Stimulated activated naive CD8-positive, alpha-beta T cell treated with anti-CD3 and anti-CD28 coated beads, Interleukin-15, Interleukin-2, amounts not matched to agents 100 ng/mL and 50 ng/mL, for 24 hours (primary cell): Measurements from ENCODE around the gene FIGNL1.
"Not testable (repeated sequence)": the region's sequence is repeated elsewhere in the genome, so short reads cannot be mapped to it uniquely, and the experiment has no call there.

Experiments used
- H3K27ac Mint-ChIP-seq: one replicate; pipeline ENCODE4 v1.8.0; 2021; ENCODE audit warnings: mild to moderate bottlenecking, mixed read lengths
- H3K27me3 Mint-ChIP-seq: one replicate; pipeline ENCODE4 v1.8.0; 2021; ENCODE audit warnings: mixed read lengths
- H3K36me3 Mint-ChIP-seq: one replicate; pipeline ENCODE4 v1.8.0; 2021; ENCODE audit warnings: low read depth, mixed read lengths
- H3K4me1 Mint-ChIP-seq: one replicate; pipeline ENCODE4 v1.8.0; 2021; ENCODE audit warnings: low read depth, mixed read lengths
- H3K4me3 Mint-ChIP-seq: one replicate; pipeline ENCODE4 v1.8.0; 2021; ENCODE audit warnings: mild to moderate bottlenecking, mixed read lengths
- H3K9me3 Mint-ChIP-seq: one replicate; pipeline ENCODE4 v1.8.0; 2021; ENCODE audit warnings: mixed read lengths

The FIGNL1 gene

DNA sequence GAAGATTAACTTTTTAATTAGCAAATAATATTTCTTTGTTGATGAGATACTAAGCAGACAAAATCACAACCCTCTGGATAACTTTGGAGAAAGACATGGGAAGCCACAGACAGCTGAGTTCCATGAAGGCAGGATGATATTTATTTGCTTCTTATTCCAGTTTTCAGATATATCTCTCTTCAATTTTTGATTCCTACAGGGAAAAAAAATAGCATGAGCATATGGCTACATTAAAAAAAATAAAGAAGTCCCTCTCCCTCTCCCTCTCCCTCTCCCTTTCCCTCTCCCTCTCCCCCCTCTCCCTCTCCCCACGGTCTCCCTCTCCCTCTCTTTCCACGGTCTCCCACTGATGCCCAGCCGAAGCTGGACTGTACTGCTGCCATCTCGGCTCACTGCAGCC is 8.5 kb upstream of the FIGNL1 start:
- not testable (repeated sequence) for H3K4me1 Mint-ChIP-seq, H3K27ac Mint-ChIP-seq, H3K36me3 Mint-ChIP-seq, H3K4me3 Mint-ChIP-seq, H3K27me3 Mint-ChIP-seq, H3K9me3 Mint-ChIP-seq

DNA sequence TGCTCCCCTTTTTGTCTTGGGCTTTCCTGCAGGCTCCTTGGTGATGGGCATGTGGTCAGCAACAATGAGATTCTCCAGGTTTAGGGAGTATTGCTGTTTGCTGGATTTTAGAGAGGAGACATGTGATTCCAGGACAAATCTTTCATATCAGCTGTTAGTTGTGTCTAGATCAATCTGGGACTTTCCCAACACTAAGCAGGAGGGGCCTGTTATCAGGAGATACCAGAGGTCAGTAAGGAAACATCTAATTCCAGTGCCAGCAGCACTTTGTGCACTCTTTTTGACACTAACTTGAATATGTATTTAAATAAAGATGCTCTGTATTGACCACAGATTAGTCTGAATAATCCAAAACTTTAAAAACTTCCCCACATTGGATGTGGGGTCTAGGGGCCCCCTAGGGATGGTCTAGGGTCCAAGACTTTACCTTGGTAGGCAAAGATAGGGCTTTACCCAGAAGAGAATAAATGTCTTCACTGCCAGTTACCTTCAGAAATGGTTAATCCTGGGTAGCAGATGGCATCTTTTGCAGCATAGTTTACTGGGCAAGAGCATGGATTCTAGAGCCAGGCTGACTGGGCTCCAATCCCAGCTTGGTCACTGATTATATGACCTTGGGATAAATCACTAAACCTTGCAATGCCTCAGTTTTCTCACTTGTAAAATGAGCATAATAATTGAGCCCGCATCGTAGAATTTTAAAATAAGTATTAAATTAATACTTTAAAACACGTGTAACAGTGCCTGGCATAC is 6.4 kb upstream of the FIGNL1 start:
- Mint-ChIP-seq H3K36me3 (no peaks in the 10 kb centered on the region), H3K4me1 (no peaks in the 10 kb centered on the region), H3K27ac (no peak overlapping the region), H3K9me3 (no peaks in the 10 kb centered on the region), H3K27me3 (peaks cover 8% of the 10 kb centered on the region), H3K4me3 (no peak overlapping the region)

DNA sequence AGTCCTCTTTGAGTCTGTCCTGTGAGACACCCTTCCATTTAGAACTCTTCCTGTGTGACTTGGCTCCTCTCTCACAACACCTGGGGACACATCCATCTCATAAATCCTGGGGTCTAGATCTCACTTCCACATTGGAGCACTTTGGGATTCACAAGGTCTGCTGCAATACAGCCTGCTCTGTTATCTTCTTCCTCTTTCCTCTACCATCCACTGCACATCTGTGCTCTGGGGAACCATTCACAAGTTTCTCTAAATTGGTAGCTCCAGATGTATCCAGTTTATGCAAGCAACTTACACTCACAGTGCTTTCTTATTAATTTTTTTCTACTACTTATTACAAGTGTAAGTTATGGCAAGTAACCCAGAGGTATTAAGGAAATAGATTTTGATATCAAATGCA is 5.5 kb upstream of the FIGNL1 start:
- Mint-ChIP-seq H3K9me3 (no peaks in the 10 kb centered on the region), H3K27ac (no peak overlapping the region), H3K27me3 (peaks cover 8% of the 10 kb centered on the region), H3K4me1 (peaks cover 8% of the 10 kb centered on the region), H3K36me3 (no peaks in the 10 kb centered on the region), H3K4me3 (no peak overlapping the region)

DNA sequence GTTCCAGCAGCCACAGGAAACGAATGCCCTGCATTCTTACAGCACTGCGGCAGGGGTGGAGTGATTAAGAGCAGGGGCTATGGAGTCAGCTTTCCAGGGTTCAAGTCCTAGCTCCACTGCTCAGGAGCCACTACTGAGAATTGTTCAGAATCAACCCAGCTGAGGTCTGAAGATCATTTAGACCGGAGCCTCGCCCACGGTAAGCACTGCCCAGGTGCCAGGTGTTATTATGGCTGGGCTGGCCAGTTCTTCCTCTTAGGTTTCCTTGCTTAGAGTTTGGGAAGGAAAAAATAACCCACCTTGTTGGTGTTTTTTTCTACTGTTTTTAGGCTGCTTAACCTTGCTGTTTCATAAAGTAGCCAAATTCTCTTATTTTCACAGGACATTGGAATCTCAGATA is 4.8 kb upstream of the FIGNL1 start:
- Mint-ChIP-seq H3K9me3 (no peaks in the 10 kb centered on the region), H3K27ac (no peak overlapping the region), H3K27me3 (peaks cover 8% of the 10 kb centered on the region)

DNA sequence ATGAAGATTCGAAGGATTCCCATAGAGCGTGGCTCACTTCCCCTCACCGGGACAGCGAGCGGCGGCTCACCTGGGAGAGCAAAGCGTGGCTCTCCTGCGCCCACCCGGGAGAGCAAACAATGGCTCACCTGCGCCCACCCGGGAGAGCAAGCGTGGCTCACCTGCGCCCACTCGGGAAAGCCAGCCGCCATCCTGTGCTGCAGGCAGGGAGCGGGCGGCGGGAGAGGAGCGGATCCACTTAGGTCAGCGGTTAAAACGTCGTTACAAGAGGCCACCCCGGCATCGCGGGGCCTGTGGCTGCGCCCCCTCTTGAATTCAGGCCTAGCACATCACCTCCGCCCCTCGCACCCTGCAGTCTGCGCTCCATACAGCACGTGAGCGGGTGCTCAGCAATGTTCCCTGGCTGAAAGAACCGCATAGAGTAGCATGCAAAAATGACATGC is 461 bp upstream of the FIGNL1 start:
- Mint-ChIP-seq H3K36me3 (peaks cover 26% of the 10 kb centered on the region), H3K27ac (peak overlapping the region; percentile 91), H3K9me3 (no peaks in the 10 kb centered on the region), H3K4me1 (peaks cover 42% of the 10 kb centered on the region), H3K4me3 (peak overlapping the region; percentile 91), H3K27me3 (no peaks in the 10 kb centered on the region)

More for the DNA sequence above, 4.8 kb upstream of the FIGNL1 start:
- Mint-ChIP-seq H3K4me3 (no peak overlapping the region), H3K4me1 (peaks cover 8% of the 10 kb centered on the region), H3K36me3 (no peaks in the 10 kb centered on the region)

DNA sequence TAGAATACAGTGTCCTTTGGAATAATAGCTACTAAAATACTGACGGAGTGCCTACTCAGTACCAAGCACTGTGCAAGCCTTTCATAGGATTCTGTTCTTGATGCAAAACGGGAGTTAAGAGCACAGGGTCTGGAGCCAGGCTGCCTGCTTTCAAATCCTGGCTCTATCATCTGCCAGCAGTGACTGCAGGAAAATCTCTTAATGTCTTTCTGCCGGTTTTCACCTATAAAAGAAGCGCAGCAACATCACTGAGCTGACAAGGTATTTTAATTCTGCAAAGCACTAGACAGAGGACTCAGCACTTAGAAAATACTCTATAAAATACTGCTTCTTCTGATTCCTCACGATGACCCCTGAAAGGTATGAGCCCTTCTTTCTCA is 659 bp downstream of the FIGNL1 start:
- no peaks in the 10 kb centered on the region for H3K27me3 Mint-ChIP-seq
- peak overlapping the region; percentile 91 for H3K4me3 Mint-ChIP-seq
- no peaks in the 10 kb centered on the region for H3K9me3 Mint-ChIP-seq
- peak overlapping the region; percentile 91 for H3K27ac Mint-ChIP-seq
- H3K36me3 Mint-ChIP-seq, result peaks cover 38% of the 10 kb centered on the region
- H3K4me1 Mint-ChIP-seq, result peaks cover 52% of the 10 kb centered on the region

DNA sequence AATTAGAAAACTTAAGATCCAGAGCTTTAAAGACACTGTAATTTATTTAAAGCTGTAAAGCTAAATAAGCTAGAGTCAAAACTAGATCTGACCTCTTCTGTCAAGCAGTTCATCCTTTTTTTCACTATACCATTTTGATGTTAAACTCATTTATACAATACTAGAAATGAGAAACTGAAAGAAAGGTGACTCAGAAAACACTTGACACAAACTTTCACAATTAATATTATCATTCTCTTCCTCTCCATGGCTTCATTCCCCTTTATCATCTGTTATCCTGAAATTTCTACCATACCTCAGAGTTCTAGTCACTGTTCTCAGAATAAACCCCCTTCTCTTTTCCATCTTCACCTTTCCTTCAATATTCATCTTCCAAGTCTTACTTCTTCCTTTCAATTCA is 1.3 kb downstream of the FIGNL1 start:
- Mint-ChIP-seq H3K27ac (peak overlapping the region; percentile 91), H3K36me3 (peaks cover 44% of the 10 kb centered on the region), H3K4me1 (peaks cover 55% of the 10 kb centered on the region), H3K4me3 (peak overlapping the region; percentile 91), H3K9me3 (no peaks in the 10 kb centered on the region), H3K27me3 (no peaks in the 10 kb centered on the region)

DNA sequence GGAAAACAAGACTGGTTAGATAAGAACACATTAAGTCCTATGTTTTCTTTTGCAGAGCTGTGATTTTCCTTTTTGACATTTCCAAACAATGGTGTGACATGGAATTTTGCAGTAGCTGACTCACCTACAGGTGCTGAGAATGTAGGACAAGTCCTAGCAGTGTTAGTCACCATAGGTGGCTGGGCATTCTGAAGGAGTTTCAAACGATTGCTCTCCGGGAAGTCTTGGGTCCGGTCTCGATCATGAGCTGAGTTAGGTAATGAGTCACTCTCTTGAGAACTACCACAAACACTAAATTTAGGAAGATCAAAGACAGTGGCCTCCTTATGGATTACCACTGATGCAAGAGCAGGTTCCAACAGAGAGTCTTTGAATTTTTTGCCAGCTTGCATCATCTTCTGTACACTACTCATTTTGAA is 3.6 kb downstream of the FIGNL1 start:
- peak overlapping the region; percentile 10 for H3K4me3 Mint-ChIP-seq

DNA sequence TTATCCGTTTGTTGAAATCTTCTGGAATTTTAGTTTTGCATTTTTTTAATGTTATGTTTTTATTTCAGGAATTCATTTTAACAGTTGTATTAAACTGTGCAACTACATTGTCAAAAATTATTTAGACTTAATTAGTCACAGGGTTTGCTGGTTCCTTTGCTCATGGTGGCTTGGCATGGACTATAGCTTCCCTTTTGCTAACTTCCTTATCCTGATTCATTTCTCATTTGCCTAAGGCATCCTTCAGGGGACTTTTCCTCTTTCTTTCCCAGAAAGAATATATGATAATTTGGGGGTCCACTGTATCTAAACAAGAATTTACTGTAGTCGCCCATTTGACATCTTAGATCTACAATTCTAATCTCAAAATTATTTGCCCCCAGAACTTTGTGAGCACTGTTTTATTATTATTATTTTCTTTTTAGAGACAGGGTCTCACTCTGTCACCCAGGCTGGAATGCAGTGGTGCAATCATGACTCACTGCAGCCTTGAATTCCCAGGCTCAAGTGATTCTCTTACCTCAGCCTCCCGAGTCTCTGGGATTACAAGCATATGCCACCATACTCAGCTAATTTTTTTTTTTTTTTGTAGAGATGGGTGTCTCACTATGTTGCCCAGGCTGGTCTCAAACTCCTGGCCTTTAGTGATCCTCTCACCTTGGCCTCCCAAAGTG is 13.9 kb downstream of the FIGNL1 start:
- no peaks in the 10 kb centered on the region for H3K27me3 Mint-ChIP-seq
- peaks cover 37% of the 10 kb centered on the region for H3K36me3 Mint-ChIP-seq
- no peak overlapping the region for H3K4me3 Mint-ChIP-seq
- H3K9me3 Mint-ChIP-seq, result no peaks in the 10 kb centered on the region
- no peak overlapping the region for H3K27ac Mint-ChIP-seq
- no peaks in the 10 kb centered on the region for H3K4me1 Mint-ChIP-seq

More for the DNA sequence above, 3.6 kb downstream of the FIGNL1 start:
- peaks cover 55% of the 10 kb centered on the region for H3K4me1 Mint-ChIP-seq
- peaks cover 67% of the 10 kb centered on the region for H3K36me3 Mint-ChIP-seq
- H3K27ac Mint-ChIP-seq, result peak overlapping the region; percentile 32
- no peaks in the 10 kb centered on the region for H3K9me3 Mint-ChIP-seq
- H3K27me3 Mint-ChIP-seq, result no peaks in the 10 kb centered on the region

DNA sequence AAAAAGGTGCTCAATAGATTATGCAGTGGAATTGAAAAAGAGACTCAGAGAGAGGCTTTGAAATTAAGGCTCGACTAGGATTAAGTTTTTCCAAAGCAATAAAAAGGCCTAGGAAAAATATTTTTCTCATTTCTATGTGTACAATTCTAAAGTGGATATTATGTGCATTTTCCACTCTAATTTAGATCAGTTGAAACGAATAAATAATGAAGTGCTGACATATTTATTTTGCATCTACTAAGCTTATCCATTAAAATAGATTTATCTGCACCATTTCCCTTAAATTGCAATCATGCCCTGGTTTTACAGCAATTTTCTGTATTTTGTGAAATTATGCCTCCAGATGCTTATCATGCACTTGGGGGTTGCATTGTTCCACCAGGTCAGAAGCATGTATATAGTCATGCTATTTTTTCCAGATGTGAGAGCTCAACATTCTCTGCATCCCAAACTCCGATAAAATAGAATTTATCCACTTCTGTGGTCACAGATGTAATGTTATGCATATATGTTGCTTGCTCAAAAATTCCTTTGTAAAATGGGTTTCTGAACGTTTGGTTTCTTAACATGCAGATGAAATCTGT is 18.3 kb downstream of the FIGNL1 start:
- peaks cover 9% of the 10 kb centered on the region for H3K36me3 Mint-ChIP-seq
- H3K4me3 Mint-ChIP-seq, result no peak overlapping the region
- no peaks in the 10 kb centered on the region for H3K9me3 Mint-ChIP-seq
- H3K27me3 Mint-ChIP-seq, result no peaks in the 10 kb centered on the region
- no peak overlapping the region for H3K27ac Mint-ChIP-seq
- no peaks in the 10 kb centered on the region for H3K4me1 Mint-ChIP-seq

DNA sequence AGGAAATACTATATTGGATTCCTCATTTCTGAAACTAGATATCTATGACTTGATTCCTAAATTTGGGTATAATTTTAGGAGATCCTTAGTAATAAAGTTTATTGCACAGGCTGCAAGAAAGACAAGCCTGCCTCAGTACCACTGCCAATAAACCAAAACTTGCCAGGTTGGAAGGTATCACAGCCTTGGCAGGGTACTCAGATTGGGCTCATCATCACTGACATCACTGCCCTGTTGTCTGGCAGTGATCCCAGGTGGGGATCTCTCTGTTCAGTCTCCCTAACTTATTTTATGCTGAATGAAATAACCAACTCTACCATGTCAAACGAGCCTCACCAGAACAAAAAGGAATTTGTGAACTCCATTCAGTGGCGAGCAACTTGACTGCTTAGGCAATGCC is 18.8 kb downstream of the FIGNL1 start:
- Mint-ChIP-seq H3K27ac (no peak overlapping the region), H3K36me3 (peaks cover 7% of the 10 kb centered on the region), H3K27me3 (no peaks in the 10 kb centered on the region), H3K9me3 (no peaks in the 10 kb centered on the region), H3K4me1 (no peaks in the 10 kb centered on the region), H3K4me3 (no peak overlapping the region)

DNA sequence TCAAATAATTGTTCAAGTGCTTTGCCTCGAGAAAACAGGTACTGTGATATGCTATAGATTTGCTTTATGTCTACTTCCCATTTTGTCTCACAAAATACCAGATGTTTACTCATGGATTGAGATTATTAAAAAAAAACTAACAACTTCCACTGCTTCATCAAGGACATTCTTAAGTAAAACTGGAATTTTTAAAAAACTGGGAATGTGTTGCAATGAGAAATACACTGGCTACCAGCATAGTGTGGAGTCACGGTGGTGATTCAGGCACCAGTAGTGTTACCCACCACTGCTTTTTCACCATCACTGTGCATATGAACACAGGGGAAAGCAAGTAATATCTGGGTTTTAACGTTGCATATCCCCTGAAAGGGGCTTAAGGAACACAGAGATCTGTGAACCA is 21.2 kb downstream of the FIGNL1 start:
- Mint-ChIP-seq H3K4me3 (no peak overlapping the region), H3K4me1 (no peaks in the 10 kb centered on the region), H3K27me3 (no peaks in the 10 kb centered on the region), H3K9me3 (no peaks in the 10 kb centered on the region), H3K27ac (no peak overlapping the region), H3K36me3 (no peaks in the 10 kb centered on the region)

DNA sequence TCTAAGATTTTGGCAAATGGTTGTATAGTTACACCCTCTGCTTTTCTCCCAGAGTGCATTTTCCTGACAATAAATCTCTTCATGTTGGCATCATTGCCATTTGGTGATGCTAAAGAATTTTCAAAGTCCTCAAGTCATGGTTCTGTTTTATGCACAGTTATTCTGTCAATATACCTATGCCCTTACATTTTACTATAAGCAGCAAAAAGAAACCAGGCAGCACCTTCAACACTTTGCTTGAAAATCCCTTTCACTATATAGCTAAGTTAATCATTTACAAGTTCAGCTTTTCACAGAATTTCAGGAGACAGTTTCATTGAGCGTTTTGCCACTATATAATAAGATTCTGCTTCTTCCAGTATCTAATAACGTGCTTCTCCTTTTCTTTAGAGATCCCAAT is 22.6 kb downstream of the FIGNL1 start:
- Mint-ChIP-seq H3K4me3 (no peak overlapping the region), H3K9me3 (no peaks in the 10 kb centered on the region), H3K27ac (no peak overlapping the region), H3K36me3 (no peaks in the 10 kb centered on the region), H3K27me3 (no peaks in the 10 kb centered on the region), H3K4me1 (no peaks in the 10 kb centered on the region)

DNA sequence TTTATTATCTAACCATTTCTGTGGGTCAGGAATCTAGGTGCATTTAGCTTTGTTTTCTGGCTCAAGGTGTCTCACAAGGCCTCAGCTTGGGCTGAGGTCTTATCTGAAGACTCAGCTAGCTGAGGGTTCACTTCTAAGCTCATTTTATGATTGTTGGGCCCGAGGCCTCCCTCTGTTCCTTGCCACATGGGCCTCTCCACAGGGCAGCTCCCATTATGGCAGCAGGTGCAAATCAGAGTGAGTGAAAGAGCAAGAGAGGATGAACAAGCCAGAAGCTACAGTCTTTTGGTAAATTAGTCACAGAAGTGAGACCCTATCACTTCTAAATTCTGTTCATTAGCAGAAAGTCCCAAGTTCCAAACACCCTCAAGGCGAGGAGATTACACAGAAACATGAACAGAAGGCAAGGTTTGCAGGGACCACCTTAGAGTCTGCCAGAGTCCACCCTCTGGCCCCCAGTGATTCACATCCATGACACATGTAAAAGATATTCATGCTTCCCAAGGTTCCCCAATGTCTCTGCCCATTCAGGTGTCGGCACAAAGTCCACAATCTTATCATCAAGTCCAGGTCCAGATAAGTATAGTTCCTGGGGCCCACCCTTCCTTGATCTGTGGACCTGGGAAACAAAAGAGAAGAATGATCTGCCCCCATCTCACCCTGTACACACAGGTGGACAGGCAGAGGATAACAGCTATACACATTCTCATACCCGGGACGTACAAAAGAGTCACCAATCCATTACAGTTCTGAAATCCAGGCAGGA is 23.7 kb downstream of the FIGNL1 start:
- H3K4me1 Mint-ChIP-seq, result no peaks in the 10 kb centered on the region
- H3K4me3 Mint-ChIP-seq, result no peak overlapping the region
- no peaks in the 10 kb centered on the region for H3K36me3 Mint-ChIP-seq
- H3K27me3 Mint-ChIP-seq, result no peaks in the 10 kb centered on the region
- no peaks in the 10 kb centered on the region for H3K9me3 Mint-ChIP-seq
- H3K27ac Mint-ChIP-seq, result no peak overlapping the region

DNA sequence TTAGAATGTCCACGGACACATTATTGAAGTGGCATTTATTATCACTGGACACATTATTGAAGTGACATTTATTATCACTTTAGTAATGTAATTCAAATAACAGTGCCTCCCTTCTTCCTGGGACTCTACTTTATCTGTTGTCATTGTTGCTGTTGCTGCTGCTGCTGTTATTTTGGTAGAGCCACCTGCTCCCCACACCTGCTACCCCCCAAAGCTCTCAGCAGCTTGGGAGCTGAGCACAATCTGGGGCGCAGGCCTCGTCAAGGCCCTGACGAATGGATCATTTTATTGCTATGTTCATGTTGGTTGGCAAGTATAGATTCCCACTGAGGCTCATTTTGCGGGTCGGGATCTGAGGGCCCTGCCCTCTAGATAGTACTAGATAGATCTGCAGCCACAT is 24.8 kb downstream of the FIGNL1 start:
- Mint-ChIP-seq H3K36me3 (no peaks in the 10 kb centered on the region), H3K27me3 (no peaks in the 10 kb centered on the region), H3K4me1 (no peaks in the 10 kb centered on the region), H3K4me3 (no peak overlapping the region), H3K9me3 (no peaks in the 10 kb centered on the region), H3K27ac (no peak overlapping the region)
